ENCODE results near the gene SNN.

The SNN gene

DNA sequence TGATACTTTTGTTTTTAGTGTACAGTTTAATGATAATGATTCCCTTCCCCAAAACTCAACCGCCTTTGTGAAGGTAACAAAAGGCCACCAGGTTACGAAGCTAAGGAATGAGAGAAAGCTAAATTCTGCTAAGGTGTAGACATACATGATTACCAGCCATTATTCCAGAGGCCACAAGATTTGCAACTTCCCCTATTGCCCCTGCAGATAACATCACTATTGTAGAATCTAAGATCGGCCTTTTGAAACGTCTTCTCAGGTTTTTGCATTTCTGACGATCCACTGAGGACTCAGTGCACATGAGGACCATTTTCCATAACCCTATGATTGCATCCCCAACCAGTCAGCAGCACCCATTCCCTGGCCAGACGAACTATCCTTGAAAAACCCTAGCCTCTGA is 33.9 kb upstream of the SNN start:
- no peak for FAIRE-seq
- no peak for DNase-seq (ENCODE audit: insufficient read length, low spot score)

GRCh38 chr16:11635113-11635652 is 33.1 kb upstream of the SNN start:
- FAIRE-seq (no peak), DNase-seq (ENCODE audit: insufficient read length, low spot score) (no peak)

- FAIRE-seq (no peak), DNase-seq (ENCODE audit: insufficient read length, low spot score) (no peak)
Observed at GRCh38 chr16:11635679-11636171, 32.5 kb upstream of the SNN start.

GRCh38 chr16:11636172-11636721 is 32.0 kb upstream of the SNN start:
- DNase-seq (ENCODE audit: insufficient read length, low spot score) (no peak), FAIRE-seq (no peak)

DNA sequence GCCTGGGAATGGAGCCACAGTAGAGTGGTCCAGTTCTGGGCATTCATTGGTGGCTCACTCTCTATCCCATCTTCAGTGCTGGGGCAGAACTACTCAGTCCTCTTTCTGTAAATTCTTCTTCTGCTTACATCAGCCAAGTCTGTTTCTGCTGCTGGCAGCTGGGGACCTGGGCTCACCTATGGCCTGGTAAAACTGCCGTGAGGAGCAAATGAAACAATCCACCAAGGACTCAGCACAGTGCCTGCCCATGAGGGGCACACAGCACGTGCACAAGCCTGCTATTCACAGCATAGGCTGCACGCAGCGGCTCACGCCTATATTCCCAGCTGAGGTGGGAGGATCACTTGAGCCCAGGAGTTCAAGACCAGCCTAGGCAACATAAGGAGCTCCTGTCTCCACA is 30.9 kb upstream of the SNN start:
- no peak for DNase-seq (ENCODE audit: insufficient read length, low spot score)
- no peak for FAIRE-seq

DNA sequence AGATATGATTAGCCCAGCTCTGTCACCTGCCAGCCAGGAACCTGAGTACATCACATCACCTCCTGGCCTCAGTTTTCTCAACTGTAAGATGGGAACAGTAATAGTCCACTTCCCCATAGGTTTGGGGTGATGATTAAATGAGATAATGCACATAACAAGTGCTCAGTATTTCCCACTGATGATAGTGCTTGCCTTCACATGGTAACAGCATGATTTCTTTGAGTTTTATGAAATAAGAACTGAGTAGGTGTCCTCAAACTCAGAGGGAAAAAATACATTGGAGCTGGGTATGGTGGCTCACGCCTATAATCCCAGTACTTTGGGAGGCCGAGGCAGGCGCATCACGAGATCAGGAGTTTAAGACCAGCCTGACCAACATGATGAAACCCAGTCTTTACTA is 30.1 kb upstream of the SNN start:
- DNase-seq (ENCODE audit: insufficient read length, low spot score) (no peak), FAIRE-seq (no peak)

- DNase-seq (ENCODE audit: insufficient read length, low spot score) (no peak), FAIRE-seq (no peak)
Observed at GRCh38 chr16:11639008-11639562, 29.2 kb upstream of the SNN start.

GRCh38 chr16:11639925-11640899 is 28.0 kb upstream of the SNN start:
- DNase-seq (ENCODE audit: insufficient read length, low spot score) (no peak), FAIRE-seq (no peak)

DNA sequence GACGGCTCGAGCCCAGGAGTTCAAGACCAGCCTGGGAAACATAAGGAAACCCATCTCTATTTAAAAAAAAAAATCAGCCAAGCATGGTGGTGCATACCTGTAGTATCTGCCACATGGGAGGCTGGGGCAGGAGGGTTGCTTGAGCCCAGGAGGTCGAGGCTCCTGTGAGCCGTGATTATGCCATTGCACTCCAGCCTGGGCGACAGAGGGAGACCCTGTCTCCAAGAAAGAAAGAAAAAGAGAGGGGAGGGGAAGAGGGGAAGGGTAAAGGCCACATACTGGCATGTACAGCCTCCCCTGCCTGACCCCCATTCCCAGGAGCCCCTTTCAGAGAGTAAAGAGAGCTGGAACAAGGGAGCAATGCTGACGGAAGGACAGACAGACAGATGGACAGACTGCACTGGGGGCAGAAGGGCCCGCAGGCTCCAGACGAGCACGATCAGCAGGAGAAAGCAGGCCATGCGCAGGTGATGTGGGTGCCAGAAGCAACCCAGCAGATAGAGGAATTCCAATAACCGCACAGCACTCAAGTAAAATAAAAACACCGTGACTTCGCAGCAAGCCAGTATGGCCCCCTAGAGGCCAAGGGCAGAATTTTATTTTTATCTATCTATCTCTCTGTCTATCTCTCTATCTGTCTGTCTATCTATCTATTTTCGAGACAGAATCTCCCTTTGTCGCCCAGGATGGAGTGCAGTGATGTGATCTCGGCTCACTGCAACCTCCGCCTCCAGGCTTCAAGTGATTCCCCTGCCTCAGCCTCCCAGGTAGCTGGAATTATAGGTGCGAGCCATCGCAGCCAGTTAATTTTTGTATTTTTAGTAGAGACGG is 27.1 kb upstream of the SNN start:
- no peak for FAIRE-seq

DNA sequence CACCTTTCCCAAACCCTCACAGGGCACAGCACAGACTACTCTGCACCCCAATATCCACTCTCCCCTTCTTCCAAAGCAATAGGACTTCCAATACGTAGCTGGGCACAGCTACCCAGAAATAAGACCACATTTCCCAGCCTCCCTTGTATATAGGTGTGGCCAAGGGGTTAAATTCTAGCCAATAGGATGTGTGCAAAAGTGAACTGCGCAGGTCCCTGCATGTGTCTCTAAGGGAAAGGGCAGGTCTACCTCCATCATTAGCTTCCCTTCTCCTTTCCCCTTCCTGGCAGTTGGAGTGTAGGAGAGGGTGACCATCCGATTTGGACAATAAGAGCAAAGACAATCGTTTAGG is 25.5 kb upstream of the SNN start:
- FAIRE-seq (no peak), DNase-seq (ENCODE audit: insufficient read length, low spot score) (no peak)

More for the DNA sequence above, 27.1 kb upstream of the SNN start:
- DNase-seq (ENCODE audit: insufficient read length, low spot score): no peak

- DNase-seq (ENCODE audit: insufficient read length, low spot score) (no peak), FAIRE-seq (no peak)
Observed at GRCh38 chr16:11649276-11649675, 19.0 kb upstream of the SNN start.

DNA sequence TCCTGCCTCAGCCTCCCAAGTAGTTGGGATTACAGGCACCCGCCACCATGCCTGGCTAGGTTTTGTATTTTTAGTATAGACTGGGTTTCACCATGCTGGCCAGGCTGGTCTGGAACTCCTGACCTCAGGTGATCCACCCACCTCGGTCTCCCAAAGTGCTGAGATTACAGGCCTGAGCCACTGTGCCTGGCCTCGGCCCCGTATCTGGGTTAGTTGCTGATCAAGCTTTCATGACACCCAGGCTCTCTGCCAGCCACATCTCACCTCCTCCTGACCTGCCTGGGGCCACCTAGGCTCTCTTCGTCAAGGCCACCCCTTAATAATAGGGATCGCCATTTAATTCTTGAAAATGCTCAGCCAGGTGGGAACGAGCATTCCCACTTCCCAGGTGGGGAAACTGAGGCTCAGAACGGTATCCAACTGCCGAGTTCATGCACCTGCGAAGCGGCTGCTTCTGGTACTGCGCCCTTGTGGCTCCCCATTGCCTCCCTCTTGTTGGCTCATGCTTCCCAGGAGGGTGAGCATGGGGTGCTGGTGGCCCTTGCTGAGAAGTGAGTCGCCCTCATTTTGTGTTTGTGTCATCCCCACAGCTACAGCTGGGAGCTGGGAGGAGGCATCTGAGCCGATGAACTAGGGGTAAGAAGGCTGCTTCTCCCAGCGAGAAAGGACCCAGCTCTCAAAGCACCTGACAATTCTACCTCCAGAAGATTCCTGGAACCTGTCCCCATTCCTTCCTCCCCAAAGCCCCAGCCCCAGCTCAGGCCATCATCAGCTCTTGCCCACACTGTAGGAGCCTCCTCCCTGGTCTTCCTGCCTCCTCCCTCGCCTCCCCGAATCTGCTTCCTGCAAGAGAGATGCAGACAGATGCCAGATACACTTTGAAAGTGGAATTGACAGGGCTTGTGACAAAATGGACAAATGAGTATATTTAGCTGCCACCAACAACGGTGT is 17.3 kb upstream of the SNN start:
- FAIRE-seq: no peak

DNA sequence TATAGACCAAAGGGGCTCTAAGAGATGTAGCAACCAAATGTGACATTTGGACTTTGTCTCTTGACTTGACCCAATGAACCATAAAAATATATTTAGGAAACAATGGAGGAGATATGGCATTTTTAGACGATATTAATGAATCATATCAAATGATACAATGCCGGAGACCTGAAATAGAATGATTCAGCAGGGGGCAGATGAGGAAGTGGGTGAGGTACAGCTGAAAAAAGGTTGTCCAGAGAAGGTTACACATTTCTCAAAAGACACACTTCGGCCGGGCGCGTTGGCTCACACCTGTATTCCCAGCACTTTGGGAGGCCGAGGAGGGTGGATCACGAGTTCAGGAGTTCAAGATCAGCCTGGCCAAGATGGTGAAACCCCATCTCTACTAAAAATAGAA is 16.5 kb upstream of the SNN start:
- FAIRE-seq (no peak), DNase-seq (ENCODE audit: insufficient read length, low spot score) (no peak)

More for the DNA sequence above, 17.3 kb upstream of the SNN start:
- DNase-seq (ENCODE audit: insufficient read length, low spot score): no peak

- FAIRE-seq: no peak
- DNase-seq (ENCODE audit: insufficient read length, low spot score): no peak
Observed at GRCh38 chr16:11655655-11656054, 12.6 kb upstream of the SNN start.

GRCh38 chr16:11657556-11657955 is 10.7 kb upstream of the SNN start:
- DNase-seq (ENCODE audit: insufficient read length, low spot score): no peak
- no peak for FAIRE-seq

DNA sequence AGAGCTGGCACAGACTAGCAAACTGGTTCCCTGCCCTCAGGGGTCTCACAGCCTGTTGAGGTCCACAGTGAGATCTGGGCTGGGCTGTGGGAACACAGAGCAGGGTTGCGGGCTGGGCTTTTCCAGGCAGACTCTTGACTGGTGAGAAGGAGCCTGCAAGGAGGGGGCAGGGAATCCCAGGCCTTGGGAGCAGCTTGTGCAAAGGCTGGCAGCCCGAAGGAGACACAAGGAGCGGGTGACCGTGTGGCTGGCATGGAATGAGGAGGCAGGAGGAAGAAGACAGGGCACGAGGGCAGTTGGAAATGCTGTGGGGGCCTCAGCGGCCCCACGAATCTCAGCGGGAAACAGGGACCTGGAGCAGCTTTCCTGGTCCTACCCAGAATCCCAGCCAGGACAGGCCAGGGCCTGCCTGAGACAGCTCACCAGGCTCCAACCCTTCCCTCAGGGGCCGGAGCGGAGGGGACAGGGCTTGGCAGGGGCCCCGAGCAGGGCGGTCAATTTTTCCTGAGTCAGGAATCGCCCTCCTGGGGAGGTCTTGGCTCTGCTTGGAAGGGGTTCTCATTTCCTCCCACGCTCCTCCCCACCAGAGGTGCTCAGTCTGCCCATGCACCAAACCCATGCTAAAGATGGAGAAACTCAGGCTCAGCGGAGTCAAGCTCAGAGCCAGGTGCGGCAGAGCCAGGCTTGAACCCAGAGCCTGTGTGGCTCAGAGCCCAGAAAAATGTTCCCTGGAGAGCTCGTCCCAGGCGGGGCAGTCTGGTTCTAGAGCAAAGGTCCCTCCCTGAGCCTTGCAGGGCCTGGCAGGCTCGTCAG is 9.2 kb upstream of the SNN start:
- DNase-seq (ENCODE audit: insufficient read length, low spot score): no peak
- no peak for FAIRE-seq

DNA sequence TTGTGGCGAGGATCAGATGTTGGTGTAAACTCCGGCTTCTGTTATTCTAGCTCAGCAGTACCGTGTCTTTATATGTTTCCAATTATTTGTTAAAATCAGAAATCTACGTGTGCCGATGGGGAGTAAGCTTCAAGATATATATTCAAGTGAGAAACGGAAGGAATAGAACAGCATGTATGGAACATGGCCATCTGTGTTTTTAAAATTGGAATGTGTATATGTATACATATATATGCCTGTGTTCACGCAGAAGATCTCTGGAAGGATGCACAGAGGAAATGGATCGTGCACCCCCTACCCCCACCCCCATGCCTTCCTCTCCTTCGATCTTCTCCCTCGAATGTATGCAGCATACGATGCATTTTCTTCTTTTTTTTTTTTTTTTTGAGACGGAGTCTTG is 7.7 kb upstream of the SNN start:
- DNase-seq (ENCODE audit: insufficient read length, low spot score) (no peak), FAIRE-seq (no peak)

- FAIRE-seq (no peak), DNase-seq (ENCODE audit: insufficient read length, low spot score) (no peak)
Observed at GRCh38 chr16:11662582-11662981, 5.7 kb upstream of the SNN start.

DNA sequence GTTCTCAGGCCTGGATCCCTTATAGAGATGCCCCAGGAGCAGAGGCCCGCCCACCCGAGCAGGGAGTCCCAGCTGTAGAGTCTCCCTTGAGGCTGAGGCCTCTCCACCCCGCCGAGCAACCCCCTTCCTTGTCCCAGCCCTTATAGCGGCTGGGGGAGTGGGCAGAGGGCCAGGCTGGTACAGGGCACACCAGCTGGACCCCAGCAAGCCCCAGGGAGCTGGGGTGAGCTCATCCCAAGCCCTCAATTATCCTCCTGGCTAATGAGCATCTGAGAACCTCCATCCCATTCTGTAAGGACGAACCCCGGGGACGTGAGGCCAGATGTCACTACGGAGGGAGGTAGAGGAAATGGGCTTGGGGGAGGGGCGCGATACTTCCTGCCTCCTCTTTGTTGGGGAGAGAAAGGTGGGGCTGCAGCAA is 3.2 kb upstream of the SNN start:
- no peak for DNase-seq (ENCODE audit: insufficient read length, low spot score)

More for the DNA sequence above, 3.2 kb upstream of the SNN start:
- FAIRE-seq: no peak

Measured in GM19239 (cell line).